HepG2 (cell line): ENCODE data around the gene GYS2. TPM values are rescaled to one million over a fixed set of nuclear protein-coding genes. Genes with fewer than 3 reads are reported as not detected.

Experiments
- ATAC-seq: fragments of 200-7000 bp; cut with Tn5 transposase; 3 replicates; pipeline ENCODE4 v1.9.1; 2020; ENCODE audit warnings: mild to moderate bottlenecking, moderate library complexity
- BruUV-seq: library from RNA; stranded (reverse); fragments of 400-500 nt; replicated peaks from 2 replicates; lab custom pipeline; 2021; lab: Mats Ljungman, UMichigan
- CTCF ChIA-PET: fragments of 300-600 bp; formaldehyde crosslinking; extraction: SDS; loops from one replicate; lab custom pipeline; 2021; ENCODE audit warnings: low total read pairs, inconsistent platforms, low intra/inter-chr PET ratio; lab: Yijun Ruan, JAX
- POLR2A ChIA-PET: fragments of 350-600 bp; sonication (Branson Sonifier 250); formaldehyde crosslinking; loops from one replicate; lab custom pipeline; 2020; ENCODE audit warnings: antibody characterized with exemption, inconsistent platforms; lab: Yijun Ruan, JAX
- DNase-seq: peaks from one replicate; pipeline ENCODE4 v3.0.0-alpha.2; 2015; ENCODE audit warnings: low spot score
- FAIRE-seq: peaks from 3 replicates; lab custom pipeline; 2011; peaks lifted over from hg19 to GRCh38; lab: Jason Lieb, UNC
- H2AFZ ChIP-seq: one replicate; pipeline ENCODE4 v1.6.1; 2011; ENCODE audit warnings: low read length, inconsistent platforms
- H3K27ac ChIP-seq: fragments of 300-600 bp; 3 replicates; pipeline ENCODE4 v1.8.0; 2011; ENCODE audit warnings: mixed run types, mild to moderate bottlenecking, mixed read lengths, low read length, inconsistent platforms; ENCODE audit not compliant: insufficient read depth; ENCODE audit errors: extremely low read length
- H3K27me3 ChIP-seq, 2 experiments: fragments of 200-600 bp in 1 of 2; 2 replicates in 1 of 2; 3 replicates in 1 of 2; pipeline versions ENCODE4 v1.6.0 to v1.8.0; 2011; ENCODE audit warnings: low read length in 2 of 2, mild to moderate bottlenecking in 2 of 2, moderate library complexity in 2 of 2, inconsistent platforms in 1 of 2; ENCODE audit not compliant: insufficient read depth in 2 of 2, control insufficient read depth in 1 of 2
- H3K36me3 ChIP-seq, 2 experiments: fragments of 200-600 bp in 1 of 2; replicated peaks in 1 of 2; 2 replicates in 1 of 2; 3 replicates in 1 of 2; pipeline versions ENCODE4 v1.5.1 to v1.8.0; 2011; ENCODE audit warnings: low read length in 2 of 2, inconsistent platforms in 1 of 2; ENCODE audit not compliant: insufficient read depth in 2 of 2, control insufficient read depth in 1 of 2
- H3K4me1 ChIP-seq: 2 replicates; pipeline ENCODE4 v1.5.1; 2012; ENCODE audit warnings: low read length, inconsistent platforms; ENCODE audit not compliant: insufficient read depth
- H3K4me2 ChIP-seq: 2 replicates; pipeline ENCODE4 v1.6.0; 2011; ENCODE audit warnings: low read depth, low read length, inconsistent platforms
- H3K4me3 ChIP-seq, 3 experiments: fragments of 200-600 bp in 1 of 3; sonication (generic), shearing (Covaris generic) in 1 of 3; replicated peaks in 1 of 3; 2 replicates each; pipeline ENCODE4 v1.5.1; 2011 to 2016; ENCODE audit warnings: low read length in 3 of 3, inconsistent platforms in 2 of 3, low read depth in 2 of 3, mild to moderate bottlenecking in 2 of 3, control low read depth in 1 of 3, mixed read lengths in 1 of 3; ENCODE audit not compliant: insufficient read depth in 1 of 3
- H3K79me2 ChIP-seq: one replicate; pipeline ENCODE4 v1.6.1; 2011; ENCODE audit warnings: low read length, inconsistent platforms; ENCODE audit not compliant: insufficient read depth
- H3K9ac ChIP-seq: 2 replicates; pipeline ENCODE4 v1.6.0; 2011; ENCODE audit warnings: mild to moderate bottlenecking, low read depth, low read length, inconsistent platforms; ENCODE audit not compliant: insufficient read depth
- H3K9me3 ChIP-seq: 2 replicates; pipeline ENCODE4 v1.5.1; 2012; ENCODE audit warnings: mild to moderate bottlenecking, low read length
- H4K20me1 ChIP-seq: 2 replicates; pipeline ENCODE4 v1.6.0; 2011; ENCODE audit warnings: inconsistent platforms, mild to moderate bottlenecking, low read length, moderate library complexity; ENCODE audit not compliant: insufficient read depth
- EEA1 ChIP-seq: sonication (generic); formaldehyde crosslinking; IDR thresholded peaks from 2 replicates; pipeline ENCODE4 v1.5.1; 2020; ENCODE audit warnings: mild to moderate bottlenecking, missing genetic modification reagents, borderline replicate concordance
- IRF2 ChIP-seq: IDR thresholded peaks from 2 replicates; pipeline ENCODE4 v1.6.1; 2018; ENCODE audit warnings: missing genetic modification reagents, missing compliant biosample characterization
- KLF9 ChIP-seq: IDR thresholded peaks from 2 replicates; pipeline ENCODE4 v1.6.1; 2016; ENCODE audit warnings: low read depth
- MTF1 ChIP-seq: sonication (generic); formaldehyde crosslinking; IDR thresholded peaks from 2 replicates; pipeline ENCODE4 v1.5.0; 2020; ENCODE audit warnings: missing genetic modification reagents
- NCOA1 ChIP-seq: sonication (generic); formaldehyde crosslinking; IDR thresholded peaks from 2 replicates; pipeline ENCODE4 v1.9.0; 2021; ENCODE audit warnings: missing genetic modification reagents
- POLR2AphosphoS2 ChIP-seq: IDR thresholded peaks from 2 replicates; pipeline ENCODE4 v1.6.1; 2011; ENCODE audit warnings: low read depth, low read length, improper control_type of control experiment
- SAFB2 ChIP-seq: sonication (generic); formaldehyde crosslinking; IDR thresholded peaks from 2 replicates; pipeline ENCODE4 v1.5.1; 2020; ENCODE audit warnings: missing genetic modification reagents, low read depth, mild to moderate bottlenecking, borderline replicate concordance
- SMYD3 ChIP-seq: sonication (generic); formaldehyde crosslinking; IDR thresholded peaks from 2 replicates; pipeline ENCODE4 v1.8.1; 2023; ENCODE audit warnings: mild to moderate bottlenecking, missing genetic modification reagents
- TMF1 ChIP-seq: sonication (generic); formaldehyde crosslinking; IDR thresholded peaks from 2 replicates; pipeline ENCODE4 v1.8.1; 2022; ENCODE audit warnings: low read depth, missing genetic modification reagents
- ZNF224 ChIP-seq: sonication (generic); formaldehyde crosslinking; IDR thresholded peaks from 2 replicates; pipeline ENCODE4 v1.5.0; 2020; ENCODE audit warnings: mild to moderate bottlenecking, missing genetic modification reagents
- ZNF292 ChIP-seq: sonication (generic); formaldehyde crosslinking; IDR thresholded peaks from 2 replicates; pipeline ENCODE4 v1.8.1; 2022; ENCODE audit warnings: mild to moderate bottlenecking, low read depth, missing genetic modification reagents, borderline replicate concordance
- ZNF33A ChIP-seq: sonication (generic); formaldehyde crosslinking; IDR thresholded peaks from 2 replicates; pipeline ENCODE4 v1.5.1; 2020; ENCODE audit warnings: missing genetic modification reagents, mild to moderate bottlenecking, moderate library complexity, borderline replicate concordance
- ZNF7 ChIP-seq: IDR thresholded peaks from 2 replicates; pipeline ENCODE4 v1.6.1; 2016; ENCODE audit warnings: missing biosample characterization, missing genetic modification reagents
- WGBS: methylation state at CpG from one replicate; pipeline ENCODE4 v1.1.6; 2017; ENCODE audit warnings: low lambda C conversion rate; 5-methylcytosine and 5-hydroxymethylcytosine counted together
- in situ Hi-C: cut with HindIII; loops from 2 replicates; pipeline ENCODE4 v1.10.0; 2017; ENCODE audit warnings: low pct_unique_long_range_greater_than_20kb; ENCODE audit not compliant: extremely low pct_ligation_motif_present
- intact Hi-C: fragments of 100-400 bp; cut with micrococcal nuclease; formaldehyde crosslinking; loops from one replicate; pipeline ENCODE4 v1.10.0; 2022; ENCODE audit not compliant: unreplicated experiment
- polyA plus RNA-seq, 8 experiments: library from polyadenylated mRNA; depleted of rRNA in 3 of 8; stranded (reverse) in 7 of 8; unstranded in 1 of 8; fragments of >200 nt; fragmentation: Illumina TruSeq in 4 of 8; extraction: Trizol in 4 of 8; gene quantifications; 2 replicates each; pipeline versions ENCODE4 v1.2.1 to v1.2.3, GENCODE V29; 2011 to 2016; ENCODE audit warnings: low read depth in 4 of 8, missing spikeins in 1 of 8, mixed read lengths in 1 of 8; ENCODE audit not compliant: insufficient read depth in 1 of 8
- total RNA-seq, 5 experiments: library from RNA; depleted of rRNA; stranded (reverse); fragments of >200 nt; fragmentation: Illumina TruSeq; extraction: Trizol; gene quantifications; 2 replicates each; pipeline ENCODE4 v1.2.3, GENCODE V29; 2016; ENCODE audit warnings: low read depth in 1 of 5
- TF ChIP-seq, protein P1 (sequence below): IDR thresholded peaks from 2 replicates; pipeline ENCODE4 v1.6.1; 2018; ENCODE audit warnings: missing genetic modification reagents, mild to moderate bottlenecking, missing compliant biosample characterization
- TF ChIP-seq, protein P2 (sequence below): sonication (generic); formaldehyde crosslinking; conservative IDR thresholded peaks from 2 replicates; pipeline ENCODE4 v1.4.0; 2020; ENCODE audit warnings: missing genetic modification reagents
- TF ChIP-seq, protein P3 (sequence below): sonication (generic); formaldehyde crosslinking; IDR thresholded peaks from 2 replicates; pipeline ENCODE4 v1.4.0; 2020; ENCODE audit warnings: missing genetic modification reagents
- TF ChIP-seq, protein P4 (sequence below): sonication (generic); formaldehyde crosslinking; IDR thresholded peaks from 2 replicates; pipeline ENCODE4 v1.5.0; 2020; ENCODE audit warnings: mild to moderate bottlenecking, missing genetic modification reagents, borderline replicate concordance

Gene GYS2
- total and polyA plus RNA-seq, 2 of the 13 experiments (the other 11 are each of a cell fraction or from before 2014, with no cell fraction given), result not detected

DNA sequence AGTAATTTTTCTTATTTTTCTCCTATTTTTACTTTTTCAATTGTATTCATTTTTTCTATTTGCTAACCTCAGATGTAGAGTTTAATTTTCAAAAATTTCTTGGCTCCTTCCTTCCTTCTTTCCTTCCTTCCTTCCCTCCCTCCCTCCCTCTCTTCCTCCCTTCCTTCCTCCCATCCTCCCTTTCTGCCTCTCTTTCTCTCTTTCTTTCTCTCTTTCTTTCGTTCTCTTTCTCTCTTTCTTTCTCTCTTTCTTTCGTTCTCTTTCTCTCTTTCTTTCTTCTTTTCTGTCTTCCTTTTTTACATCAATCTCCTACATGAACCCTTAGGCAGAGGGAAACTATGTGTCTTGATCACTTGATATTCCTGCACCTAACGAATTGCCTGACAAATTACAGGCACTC is 12.4 kb upstream of the GYS2 start (continued):
- TF ChIP-seq, protein P1, sequence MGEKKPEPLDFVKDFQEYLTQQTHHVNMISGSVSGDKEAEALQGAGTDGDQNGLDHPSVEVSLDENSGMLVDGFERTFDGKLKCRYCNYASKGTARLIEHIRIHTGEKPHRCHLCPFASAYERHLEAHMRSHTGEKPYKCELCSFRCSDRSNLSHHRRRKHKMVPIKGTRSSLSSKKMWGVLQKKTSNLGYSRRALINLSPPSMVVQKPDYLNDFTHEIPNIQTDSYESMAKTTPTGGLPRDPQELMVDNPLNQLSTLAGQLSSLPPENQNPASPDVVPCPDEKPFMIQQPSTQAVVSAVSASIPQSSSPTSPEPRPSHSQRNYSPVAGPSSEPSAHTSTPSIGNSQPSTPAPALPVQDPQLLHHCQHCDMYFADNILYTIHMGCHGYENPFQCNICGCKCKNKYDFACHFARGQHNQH (CRISPR knock-in tag), result no peak
- TF ChIP-seq TMF1, result no peak
- TF ChIP-seq, protein P2, sequence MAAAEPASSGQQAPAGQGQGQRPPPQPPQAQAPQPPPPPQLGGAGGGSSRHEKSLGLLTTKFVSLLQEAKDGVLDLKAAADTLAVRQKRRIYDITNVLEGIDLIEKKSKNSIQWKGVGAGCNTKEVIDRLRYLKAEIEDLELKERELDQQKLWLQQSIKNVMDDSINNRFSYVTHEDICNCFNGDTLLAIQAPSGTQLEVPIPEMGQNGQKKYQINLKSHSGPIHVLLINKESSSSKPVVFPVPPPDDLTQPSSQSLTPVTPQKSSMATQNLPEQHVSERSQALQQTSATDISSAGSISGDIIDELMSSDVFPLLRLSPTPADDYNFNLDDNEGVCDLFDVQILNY (CRISPR knock-in tag), result no peak

DNA sequence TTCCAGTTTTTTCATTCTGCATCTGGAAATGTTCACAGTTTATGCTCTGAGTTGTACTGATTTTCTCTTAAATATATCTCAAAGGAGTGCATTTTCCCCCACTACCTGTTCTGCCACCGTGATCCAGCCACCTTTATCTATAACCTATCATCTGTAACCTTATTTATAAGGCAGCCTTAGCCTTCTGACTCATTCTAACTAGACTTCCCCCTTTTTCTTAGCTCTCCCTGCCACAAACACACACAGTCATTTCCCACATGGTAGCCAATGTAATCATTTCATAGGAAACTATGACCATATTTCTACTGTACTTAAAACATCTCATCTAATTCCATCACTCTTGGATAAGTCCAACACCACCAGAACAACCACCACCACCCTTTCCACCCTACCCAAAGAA is 10.8 kb upstream of the GYS2 start:
- Histone ChIP-seq H3K4me2 (no peak overlapping the region), H3K4me1 (no peaks in the 10 kb centered on the region), H3K9ac (no peak overlapping the region), H2AFZ (no peak overlapping the region), H3K9me3 (no peaks in the 10 kb centered on the region), H3K4me3 (no peak overlapping the region), H3K27me3 (no peaks in the 10 kb centered on the region), H3K36me3 (no peaks in the 10 kb centered on the region), H3K27ac (no peak overlapping the region), H3K79me2 (no peaks in the 10 kb centered on the region), H4K20me1 (no peaks in the 10 kb centered on the region)
- ChIA-PET POLR2A (no interaction called here), CTCF (no interaction called here)
- FAIRE-seq (no peak), ATAC-seq (no peak), DNase-seq (no peak)
- in situ Hi-C loops, result no loop called here
- intact Hi-C loops, result no loop called here
- 0% methylated on average over 1 of the region's 1 CpG for WGBS
- BruUV-seq, result no TSS peak
- no peak for TF ChIP-seq SMYD3 (CRISPR knock-in tag)
- no peak for TF ChIP-seq ZNF7 (CRISPR knock-in tag)
- TF ChIP-seq IRF2 (CRISPR knock-in tag), result no peak
- TF ChIP-seq ZNF224 (CRISPR knock-in tag), result no peak
- no peak for TF ChIP-seq NCOA1 (CRISPR knock-in tag)
- TF ChIP-seq KLF9 (CRISPR knock-in tag), result no peak
- TF ChIP-seq, protein P3, sequence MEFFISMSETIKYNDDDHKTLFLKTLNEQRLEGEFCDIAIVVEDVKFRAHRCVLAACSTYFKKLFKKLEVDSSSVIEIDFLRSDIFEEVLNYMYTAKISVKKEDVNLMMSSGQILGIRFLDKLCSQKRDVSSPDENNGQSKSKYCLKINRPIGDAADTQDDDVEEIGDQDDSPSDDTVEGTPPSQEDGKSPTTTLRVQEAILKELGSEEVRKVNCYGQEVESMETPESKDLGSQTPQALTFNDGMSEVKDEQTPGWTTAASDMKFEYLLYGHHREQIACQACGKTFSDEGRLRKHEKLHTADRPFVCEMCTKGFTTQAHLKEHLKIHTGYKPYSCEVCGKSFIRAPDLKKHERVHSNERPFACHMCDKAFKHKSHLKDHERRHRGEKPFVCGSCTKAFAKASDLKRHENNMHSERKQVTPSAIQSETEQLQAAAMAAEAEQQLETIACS (CRISPR knock-in tag), result no peak
- TF ChIP-seq EEA1 (CRISPR knock-in tag), result no peak
- TF ChIP-seq ZNF33A (CRISPR knock-in tag), result no peak
- TF ChIP-seq, protein P4, sequence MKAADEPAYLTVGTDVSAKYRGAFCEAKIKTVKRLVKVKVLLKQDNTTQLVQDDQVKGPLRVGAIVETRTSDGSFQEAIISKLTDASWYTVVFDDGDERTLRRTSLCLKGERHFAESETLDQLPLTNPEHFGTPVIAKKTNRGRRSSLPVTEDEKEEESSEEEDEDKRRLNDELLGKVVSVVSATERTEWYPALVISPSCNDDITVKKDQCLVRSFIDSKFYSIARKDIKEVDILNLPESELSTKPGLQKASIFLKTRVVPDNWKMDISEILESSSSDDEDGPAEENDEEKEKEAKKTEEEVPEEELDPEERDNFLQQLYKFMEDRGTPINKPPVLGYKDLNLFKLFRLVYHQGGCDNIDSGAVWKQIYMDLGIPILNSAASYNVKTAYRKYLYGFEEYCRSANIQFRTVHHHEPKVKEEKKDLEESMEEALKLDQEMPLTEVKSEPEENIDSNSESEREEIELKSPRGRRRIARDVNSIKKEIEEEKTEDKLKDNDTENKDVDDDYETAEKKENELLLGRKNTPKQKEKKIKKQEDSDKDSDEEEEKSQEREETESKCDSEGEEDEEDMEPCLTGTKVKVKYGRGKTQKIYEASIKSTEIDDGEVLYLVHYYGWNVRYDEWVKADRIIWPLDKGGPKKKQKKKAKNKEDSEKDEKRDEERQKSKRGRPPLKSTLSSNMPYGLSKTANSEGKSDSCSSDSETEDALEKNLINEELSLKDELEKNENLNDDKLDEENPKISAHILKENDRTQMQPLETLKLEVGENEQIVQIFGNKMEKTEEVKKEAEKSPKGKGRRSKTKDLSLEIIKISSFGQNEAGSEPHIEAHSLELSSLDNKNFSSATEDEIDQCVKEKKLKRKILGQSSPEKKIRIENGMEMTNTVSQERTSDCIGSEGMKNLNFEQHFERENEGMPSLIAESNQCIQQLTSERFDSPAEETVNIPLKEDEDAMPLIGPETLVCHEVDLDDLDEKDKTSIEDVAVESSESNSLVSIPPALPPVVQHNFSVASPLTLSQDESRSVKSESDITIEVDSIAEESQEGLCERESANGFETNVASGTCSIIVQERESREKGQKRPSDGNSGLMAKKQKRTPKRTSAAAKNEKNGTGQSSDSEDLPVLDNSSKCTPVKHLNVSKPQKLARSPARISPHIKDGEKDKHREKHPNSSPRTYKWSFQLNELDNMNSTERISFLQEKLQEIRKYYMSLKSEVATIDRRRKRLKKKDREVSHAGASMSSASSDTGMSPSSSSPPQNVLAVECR (CRISPR knock-in tag), result no peak
- no peak for TF ChIP-seq SAFB2 (CRISPR knock-in tag)
- TF ChIP-seq ZNF292 (CRISPR knock-in tag), result no peak
- no peak for TF ChIP-seq MTF1 (CRISPR knock-in tag)
- TF ChIP-seq POLR2AphosphoS2, result no peak
